ENCODE data around the gene WNK1.

The WNK1 gene

GRCh38 chr12:862303-862911 lies 110.0 kb downstream of the WNK1 start:
- H3K4me3 ChIP-seq (ENCODE audit: low read depth, low read length) = no peak overlapping the region
- TF ChIP-seq, protein P1, sequence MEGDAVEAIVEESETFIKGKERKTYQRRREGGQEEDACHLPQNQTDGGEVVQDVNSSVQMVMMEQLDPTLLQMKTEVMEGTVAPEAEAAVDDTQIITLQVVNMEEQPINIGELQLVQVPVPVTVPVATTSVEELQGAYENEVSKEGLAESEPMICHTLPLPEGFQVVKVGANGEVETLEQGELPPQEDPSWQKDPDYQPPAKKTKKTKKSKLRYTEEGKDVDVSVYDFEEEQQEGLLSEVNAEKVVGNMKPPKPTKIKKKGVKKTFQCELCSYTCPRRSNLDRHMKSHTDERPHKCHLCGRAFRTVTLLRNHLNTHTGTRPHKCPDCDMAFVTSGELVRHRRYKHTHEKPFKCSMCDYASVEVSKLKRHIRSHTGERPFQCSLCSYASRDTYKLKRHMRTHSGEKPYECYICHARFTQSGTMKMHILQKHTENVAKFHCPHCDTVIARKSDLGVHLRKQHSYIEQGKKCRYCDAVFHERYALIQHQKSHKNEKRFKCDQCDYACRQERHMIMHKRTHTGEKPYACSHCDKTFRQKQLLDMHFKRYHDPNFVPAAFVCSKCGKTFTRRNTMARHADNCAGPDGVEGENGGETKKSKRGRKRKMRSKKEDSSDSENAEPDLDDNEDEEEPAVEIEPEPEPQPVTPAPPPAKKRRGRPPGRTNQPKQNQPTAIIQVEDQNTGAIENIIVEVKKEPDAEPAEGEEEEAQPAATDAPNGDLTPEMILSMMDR (IDR thresholded peaks at IDR 0.05; ENCODE audit: low read depth, low read length) = no peak

- no peak overlapping the region for H3K4me3 ChIP-seq (ENCODE audit: low read depth, low read length)
- TF ChIP-seq, protein P1 (IDR thresholded peaks at IDR 0.05; ENCODE audit: low read depth, low read length) = no peak
These were observed 110.9 kb downstream of the WNK1 start for GRCh38 chr12:863285-863684.

- TF ChIP-seq, protein P1 (IDR thresholded peaks at IDR 0.05; ENCODE audit: low read depth, low read length) = no peak
- H3K4me3 ChIP-seq (ENCODE audit: low read depth, low read length) = no peak overlapping the region
These were observed 113.2 kb downstream of the WNK1 start for GRCh38 chr12:865614-866013.

DNA sequence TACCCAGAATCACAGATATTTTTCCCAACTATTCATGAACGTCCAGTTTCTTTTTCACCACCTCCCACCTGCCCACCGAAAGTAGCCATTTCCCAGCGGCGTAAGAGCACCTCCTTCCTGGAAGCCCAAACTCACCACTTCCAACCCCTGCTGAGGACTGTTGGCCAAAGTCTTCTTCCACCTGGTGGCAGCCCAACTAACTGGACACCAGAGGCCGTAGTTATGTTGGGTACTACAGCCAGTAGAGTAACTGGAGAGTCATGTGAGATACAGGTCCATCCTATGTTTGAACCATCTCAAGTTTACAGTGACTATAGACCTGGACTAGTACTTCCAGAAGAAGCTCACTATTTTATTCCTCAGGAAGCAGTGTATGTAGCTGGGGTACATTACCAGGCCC lies 115.5 kb downstream of the WNK1 start:
- H3K4me3 ChIP-seq (ENCODE audit: low read depth, low read length) = no peak overlapping the region
- TF ChIP-seq, protein P1 (IDR thresholded peaks at IDR 0.05; ENCODE audit: low read depth, low read length) = no peak

DNA sequence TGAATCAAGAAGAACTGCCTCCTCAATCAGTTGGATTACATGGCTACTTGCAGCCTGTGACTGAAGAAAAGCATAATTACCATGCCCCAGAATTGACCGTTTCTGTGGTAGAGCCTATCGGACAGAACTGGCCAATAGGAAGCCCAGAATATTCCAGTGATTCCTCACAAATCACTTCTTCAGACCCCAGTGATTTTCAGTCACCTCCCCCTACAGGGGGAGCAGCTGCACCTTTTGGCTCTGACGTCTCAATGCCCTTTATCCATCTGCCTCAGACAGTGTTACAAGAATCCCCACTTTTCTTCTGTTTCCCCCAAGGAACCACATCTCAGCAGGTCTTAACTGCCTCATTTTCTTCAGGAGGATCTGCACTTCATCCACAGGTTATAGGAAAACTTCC lies 116.3 kb downstream of the WNK1 start:
- H3K4me3 ChIP-seq (ENCODE audit: low read depth, low read length) = no peak overlapping the region
- TF ChIP-seq, protein P1 (IDR thresholded peaks at IDR 0.05; ENCODE audit: low read depth, low read length) = no peak

DNA sequence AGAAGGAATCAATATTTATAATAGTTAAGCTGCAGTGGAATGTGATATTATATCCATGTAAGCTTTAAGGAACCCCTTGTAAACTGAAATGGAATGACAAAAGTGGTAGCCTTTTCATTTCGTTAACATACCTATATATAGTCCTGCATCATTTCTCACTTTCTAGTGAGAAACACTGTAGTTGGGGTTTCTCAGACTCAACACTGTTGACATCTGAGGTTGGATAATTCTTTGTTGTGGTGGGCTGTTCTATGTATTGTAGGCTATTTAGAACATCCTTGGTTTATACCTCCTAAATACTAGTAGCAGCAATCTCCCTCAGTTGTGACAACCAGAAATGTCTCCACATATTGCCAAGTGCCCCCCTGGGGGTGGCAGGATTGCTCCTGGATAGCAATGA lies 118.0 kb downstream of the WNK1 start:
- TF ChIP-seq, protein P1 (IDR thresholded peaks at IDR 0.05; ENCODE audit: low read depth, low read length) = no peak
- no peak overlapping the region for H3K4me3 ChIP-seq (ENCODE audit: low read depth, low read length)

GRCh38 chr12:873954-874353 lies 121.6 kb downstream of the WNK1 start:
- TF ChIP-seq, protein P1 (IDR thresholded peaks at IDR 0.05; ENCODE audit: low read depth, low read length) = no peak
- H3K4me3 ChIP-seq (ENCODE audit: low read depth, low read length) = no peak overlapping the region

Data from WI38 (cell line).